GM18868 (cell line): ENCODE data around the gene KDM2B.

Experiments
- ATAC-seq: cut with Tn5 transposase; IDR thresholded peaks from one replicate; pipeline ENCODE4 v1.9.1; 2021; ENCODE audit warnings: mild to moderate bottlenecking, moderate library complexity; ENCODE audit not compliant: unreplicated experiment

The KDM2B gene

DNA sequence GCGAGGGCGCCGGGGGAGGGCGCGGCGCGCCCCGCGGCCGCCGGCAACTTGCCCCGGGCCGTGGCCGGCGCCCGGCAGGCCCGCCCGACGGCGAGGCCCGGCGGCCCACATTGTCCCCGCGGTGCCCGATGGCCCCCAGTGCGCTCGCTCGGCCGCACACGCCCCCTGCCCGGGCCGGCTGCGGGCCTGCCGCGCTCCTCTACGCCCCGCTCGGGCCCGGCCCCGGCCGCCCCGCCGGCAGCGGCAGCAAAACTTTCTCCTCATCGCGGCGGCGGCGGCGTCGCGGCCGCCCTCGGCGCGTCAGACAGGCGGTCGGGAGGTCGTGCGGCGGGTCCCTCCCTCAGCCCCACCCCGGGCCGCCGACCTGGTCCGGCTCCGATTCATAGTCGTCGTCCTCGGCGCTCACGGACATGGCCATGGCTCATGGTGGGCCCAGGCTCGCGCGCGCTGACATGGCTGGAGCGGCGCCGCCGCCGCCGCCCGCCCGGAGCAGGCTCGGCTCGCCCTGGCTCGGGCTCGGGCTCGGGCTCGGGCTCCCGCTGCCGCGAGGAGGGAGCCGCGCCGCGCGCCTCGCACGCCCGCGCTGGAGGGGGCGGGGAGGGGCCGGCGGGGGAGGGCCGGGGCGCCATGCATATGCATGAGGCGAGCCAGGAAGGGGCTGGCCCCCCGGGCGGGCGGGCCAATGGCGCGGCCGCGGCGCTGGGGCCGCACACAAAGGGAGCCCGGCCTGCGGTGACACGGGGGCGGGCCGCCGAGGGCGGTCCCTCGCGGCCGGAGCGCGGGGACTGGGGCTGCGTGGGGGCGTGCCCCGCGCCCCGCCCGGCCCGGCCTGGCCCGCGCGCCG is 113.8 kb downstream of the KDM2B start:
- peak; percentile 88 for ATAC-seq

DNA sequence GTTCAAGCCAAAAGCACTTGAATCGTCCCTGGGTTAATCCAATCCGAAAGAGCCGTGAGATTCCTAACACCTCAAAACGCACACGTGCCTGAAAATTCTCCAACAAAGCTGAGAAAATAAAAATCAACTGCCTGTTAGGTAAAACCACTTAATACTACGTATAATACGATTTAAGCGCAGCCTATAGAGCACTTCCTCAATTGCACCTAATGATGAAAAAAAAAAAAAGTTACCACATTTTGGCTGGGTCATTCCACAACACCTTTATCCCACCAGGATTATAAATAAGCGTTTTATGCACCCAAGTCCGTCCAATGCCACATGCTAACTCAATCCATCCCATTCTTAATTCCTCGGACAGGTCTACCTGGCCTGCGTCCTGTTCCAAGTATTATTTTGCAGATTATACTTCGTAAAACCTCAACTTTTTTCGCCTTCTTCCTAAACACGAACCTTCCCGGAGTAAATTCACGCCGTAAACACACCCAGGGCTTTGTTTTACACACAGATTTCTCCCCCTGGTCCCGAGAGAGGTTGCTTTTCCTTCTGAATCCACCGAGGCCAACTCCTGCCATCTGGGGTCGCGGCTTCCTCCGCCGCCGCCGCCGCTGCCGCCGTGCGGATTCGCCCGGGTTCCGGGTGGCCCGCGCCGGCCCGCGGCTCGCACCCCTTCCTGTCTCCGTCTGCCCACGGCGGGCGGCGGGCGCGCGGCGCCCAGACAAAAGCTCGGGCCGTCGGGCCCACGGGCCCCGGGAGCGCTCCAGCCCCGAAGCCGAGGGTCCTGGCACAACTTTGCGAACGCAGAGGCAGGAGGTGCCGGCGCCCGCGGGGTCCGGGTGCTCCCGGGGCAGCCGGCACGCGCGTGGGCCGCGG is 114.7 kb downstream of the KDM2B start:
- ATAC-seq, result peak; percentile 6

DNA sequence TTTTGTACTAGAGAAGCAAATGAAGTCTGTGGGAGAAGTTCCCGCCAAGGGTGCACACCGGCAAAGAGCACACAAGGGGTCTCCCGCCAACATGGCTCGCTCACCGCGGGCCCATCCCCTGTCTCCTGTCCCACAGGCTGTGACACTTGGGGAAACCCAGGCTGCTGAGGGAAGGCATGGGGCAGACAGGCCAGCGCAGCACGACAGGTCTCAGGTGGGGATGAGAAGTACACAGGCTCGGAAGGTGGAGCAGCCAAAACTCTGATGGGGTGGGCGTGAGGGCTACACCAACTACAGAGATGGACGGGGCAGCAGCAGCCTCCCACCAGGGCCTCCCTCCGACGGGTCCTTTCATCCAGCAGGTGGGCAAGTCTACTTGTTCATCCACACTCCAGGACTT is 116.5 kb downstream of the KDM2B start:
- ATAC-seq, result no peak

DNA sequence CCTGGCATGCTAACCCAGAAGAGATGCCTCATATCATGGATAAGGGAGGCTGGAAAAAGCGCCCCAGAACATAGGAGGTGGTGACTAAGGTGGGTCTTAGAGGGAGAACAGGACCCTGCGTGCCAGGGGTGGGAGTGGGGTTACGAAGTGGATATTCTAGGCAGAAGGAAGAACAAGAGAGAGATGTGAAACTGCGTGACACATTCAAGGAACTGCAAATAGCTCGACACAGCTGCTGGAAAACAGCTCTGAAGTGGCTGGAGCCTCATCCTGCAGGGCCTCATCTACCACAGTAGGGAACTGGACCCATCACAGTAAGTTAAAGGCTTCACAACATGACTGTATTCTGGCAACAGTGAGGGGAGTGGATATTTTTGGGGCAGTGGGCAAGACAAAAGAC is 119.8 kb downstream of the KDM2B start:
- ATAC-seq, result no peak

DNA sequence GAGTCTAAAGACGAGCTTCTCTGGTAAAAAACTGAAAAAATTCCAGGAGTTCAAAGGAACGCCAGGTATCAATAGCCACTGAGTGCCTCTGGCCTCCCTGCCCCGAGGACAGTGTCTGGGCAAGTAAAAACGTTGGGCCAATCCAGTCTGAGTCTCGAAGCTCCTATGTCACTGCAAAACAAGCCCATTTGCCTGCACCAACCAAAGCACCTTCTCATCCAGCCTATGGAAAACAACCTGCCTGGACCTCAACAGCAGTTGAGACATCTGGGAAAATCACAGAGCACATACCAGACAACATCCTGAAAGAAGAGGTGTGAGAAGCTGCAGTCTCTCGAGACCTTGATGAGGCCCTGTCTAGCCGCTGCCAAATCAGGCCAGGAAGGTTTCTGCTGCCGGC is 124.3 kb downstream of the KDM2B start:
- no peak for ATAC-seq

DNA sequence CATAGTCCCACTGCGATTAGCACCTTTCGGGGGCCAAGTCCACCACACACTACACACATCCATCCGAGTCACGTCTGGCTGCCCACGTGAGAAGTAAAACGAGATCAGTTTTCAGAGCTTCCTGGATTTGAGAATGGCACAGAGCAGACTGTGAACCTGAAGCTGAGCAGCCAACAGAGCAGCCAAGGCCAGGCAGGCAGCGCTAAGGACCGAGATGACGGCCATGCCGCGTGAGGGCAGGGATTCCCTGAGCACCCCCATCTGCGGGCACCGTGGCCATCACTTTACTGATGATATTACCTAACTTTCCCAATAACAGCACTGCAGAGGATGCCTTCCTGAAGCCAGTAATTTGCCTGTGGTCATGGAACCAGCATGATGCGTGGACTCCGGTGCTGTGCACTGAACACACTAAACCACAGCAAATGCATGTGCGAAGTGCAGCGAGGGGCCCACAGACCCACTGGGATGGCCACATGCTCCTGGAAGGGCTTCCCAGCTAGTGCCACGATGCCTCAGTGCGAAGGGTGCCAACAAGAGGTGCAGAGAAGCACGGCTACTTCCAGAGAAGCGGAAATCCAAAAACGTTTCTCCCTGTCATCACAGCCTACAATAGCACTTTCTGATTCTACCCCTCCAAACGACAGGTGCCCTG is 124.9 kb downstream of the KDM2B start:
- no peak for ATAC-seq

DNA sequence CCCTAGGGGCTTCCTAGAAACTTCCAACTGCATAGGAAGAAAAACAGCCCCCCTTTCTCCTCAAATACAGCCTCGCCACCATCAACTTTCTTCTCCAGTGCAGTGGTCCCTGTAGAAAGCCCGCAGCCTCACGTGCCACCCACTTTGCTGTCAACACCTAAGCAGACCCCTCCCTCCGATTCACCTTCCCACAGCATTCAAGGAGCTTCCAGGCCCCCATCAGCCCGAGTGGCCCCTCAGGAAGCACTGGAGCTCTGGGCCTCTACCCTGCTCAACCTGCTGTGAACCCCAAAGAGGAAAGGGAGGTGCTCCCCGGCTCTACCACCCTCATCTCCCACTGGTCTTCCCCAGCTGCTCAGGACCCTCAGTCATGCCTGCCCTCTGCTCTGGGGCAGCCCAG is 125.9 kb downstream of the KDM2B start:
- ATAC-seq, result no peak

DNA sequence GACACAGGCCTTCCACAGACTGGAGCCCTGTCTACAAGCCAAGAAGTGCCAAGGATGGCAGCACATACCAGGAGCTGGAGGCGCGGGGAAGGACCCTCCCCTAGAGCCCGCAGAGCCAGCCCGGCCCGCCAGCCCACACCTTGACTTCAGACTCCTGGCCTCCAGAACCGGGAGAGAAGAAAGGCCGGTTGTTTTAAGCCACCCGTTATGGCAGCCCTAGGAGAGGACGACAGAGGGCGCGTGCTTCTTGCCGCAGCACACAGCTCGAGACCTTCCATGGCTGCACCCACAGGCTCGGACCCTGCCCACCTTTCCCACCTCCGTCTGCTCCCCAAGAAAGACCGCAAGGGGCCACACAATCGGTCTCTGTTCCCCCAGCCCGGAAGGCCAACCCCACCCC is 127.2 kb downstream of the KDM2B start:
- ATAC-seq, result no peak

DNA sequence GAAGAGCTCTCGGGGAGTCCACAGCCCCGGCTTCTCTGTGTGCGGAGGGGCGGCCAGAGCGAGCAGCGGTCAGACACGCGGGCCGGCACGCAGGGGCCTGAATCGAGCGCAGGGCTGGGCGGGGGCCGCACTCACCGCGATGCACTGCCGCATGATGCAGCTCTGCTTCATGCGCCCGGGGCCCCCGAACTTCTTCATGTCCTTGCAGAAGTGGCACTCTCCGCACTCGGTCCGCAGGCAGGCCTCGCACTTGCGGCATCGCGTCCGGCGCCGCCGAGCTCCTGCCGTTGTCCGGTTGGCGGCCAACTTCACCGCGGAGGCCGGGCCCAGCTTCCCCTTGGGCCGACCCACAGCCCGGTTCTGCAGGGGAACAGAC is 127.8 kb downstream of the KDM2B start:
- ATAC-seq, result no peak

DNA sequence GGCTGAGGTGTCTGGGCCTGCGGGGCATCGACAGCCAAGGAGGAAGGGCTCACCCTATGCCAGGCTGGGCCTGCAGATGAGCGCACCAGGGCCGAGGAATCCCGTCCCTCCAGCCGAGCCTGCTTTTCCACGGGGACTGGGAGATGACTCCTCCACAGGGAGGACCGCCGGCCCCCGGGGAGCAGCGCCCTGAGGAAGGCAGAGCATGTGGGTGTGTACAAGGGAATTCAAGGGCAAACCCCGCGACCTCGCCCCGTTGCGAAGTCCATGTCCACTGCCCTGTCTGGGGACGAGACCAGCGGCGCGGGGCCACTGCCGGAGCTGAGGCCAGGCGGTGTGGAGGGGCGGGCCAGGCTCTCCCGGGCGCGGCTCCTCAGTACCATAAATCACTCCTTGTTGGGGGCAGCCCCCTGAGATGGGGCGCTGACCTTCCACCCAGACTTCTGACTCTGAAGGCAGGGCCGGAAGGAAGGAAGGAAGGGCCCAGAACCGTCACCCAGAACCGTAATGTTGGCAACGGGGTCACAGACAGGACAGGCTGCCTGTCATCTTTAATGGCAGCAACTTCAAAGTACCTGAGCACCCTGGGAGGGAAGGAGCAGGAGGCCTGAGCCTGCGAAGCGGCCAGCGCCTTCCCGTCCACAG is 128.4 kb downstream of the KDM2B start:
- no peak for ATAC-seq

DNA sequence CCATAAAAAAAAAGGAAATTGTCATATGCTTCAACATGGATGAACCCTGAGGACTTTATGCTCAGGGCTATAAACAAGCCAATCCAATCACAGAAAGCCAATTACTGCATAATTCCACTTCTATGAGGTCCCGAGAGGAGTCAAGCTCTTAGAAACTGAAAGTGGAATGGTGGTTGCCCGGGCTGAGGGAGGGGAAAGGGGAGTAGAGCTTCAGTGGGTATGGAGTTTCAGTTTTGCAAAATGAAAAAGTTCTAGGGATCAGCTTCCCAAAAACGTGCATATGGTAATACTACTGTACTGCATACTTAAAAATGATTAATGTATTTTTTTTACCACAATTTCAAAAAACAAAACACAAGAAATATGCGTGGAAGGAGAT is 128.9 kb downstream of the KDM2B start:
- no peak for ATAC-seq

DNA sequence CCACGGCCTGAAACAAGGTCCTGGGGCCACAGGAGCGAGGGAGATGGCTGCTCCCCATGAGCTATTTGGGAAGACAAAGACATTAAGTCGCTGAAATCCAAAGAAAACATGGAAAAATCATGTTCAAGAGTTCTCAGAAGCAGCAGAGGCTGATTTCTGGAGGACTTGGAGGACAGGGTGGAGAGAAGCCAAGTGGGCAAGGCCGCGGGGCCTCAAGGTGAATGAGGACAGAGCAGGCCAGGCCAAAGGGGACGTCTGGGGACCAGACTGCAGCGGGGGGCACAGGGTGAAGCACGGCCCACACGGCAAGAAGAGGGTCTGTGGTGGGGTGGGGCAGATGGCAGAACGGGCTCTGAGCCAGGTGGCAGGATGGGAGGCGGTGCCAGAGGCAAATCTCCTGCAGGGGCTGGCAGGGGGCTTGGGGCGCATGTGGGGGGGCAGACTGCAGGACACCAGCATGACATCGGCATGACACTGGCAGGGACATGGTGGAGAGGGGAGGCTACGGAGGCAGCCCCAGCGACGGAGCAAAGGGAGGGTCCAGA is 132.0 kb downstream of the KDM2B start:
- ATAC-seq, result no peak

DNA sequence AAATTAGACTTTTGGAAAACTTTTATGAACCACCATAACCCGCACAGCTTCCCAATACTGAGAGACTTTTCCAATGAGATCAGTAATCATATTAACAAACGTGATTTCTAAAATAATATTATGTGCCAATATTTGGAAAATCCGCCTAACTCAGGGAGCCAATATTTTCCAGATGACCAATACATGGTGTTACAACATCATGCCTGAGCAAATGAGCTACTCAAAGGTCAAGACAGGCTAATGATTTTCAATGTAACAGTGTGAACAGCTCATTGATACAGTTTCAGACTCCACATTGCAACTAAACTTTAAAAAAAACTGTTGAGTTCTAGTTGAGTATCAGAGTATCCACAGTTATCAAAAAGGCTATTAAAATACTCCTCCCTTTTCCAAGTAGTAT is 134.1 kb downstream of the KDM2B start:
- no peak for ATAC-seq

DNA sequence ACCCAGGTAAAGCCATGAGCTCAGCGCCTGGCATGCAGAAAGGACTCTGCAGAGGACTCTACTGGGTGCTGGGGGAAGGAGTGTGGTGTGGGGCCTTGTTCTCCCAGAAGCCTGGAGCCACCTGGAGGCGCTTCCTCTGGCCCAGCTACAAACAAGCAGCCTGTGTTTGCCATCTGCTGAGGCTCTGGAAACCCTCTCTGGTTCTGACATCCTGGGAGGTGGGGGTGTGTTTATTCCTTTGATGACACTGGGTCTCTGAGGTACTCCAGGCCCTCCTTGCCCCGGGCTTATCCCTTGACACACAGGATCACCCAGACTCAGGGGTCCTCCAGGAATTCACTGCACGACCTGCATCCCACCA is 136.0 kb downstream of the KDM2B start:
- no peak for ATAC-seq

DNA sequence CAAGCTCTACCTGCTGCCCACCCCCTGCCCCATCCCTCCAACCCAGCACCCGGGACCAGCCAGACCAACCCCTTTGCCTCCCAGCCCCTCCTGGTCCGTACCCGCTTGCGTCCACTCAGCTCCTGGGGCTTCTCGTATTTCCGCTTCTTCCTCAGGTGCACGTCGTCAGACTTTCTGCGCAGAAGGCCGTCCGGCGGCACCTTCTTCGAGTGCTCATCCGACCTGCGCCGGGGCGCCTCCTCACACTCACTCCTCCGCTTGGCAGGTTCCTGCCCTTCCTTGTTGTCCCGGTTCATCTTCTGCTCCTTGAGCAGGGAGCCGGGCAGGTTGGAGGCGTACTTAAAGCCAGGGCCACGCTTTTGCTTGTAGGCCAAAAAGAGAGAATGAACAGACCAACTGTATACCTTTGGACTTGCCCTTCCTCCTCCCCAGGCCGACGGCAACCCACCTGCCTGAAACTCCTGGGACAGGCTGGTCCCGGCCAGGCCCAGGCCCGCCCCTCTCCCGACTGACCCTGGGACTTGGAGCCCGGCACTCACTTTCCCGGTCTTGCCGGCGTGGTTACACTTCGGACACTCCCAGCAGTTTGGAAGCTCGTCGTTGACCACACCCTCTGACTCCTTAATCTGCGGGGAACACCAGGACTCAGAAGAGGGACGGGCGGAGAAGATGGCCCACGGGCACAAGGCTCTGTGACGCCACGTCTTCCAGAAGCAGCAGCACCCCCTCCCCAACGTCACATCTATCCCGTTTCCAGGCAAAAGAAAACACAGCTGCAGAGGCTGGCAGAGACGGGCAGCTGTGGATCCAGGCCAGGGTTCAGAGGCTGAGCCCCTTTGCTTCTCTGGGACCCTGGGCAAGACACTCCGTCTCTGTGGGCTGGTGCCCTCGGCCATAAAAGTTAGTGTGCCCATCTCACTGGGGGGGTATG is 136.6 kb downstream of the KDM2B start:
- ATAC-seq, result no peak

DNA sequence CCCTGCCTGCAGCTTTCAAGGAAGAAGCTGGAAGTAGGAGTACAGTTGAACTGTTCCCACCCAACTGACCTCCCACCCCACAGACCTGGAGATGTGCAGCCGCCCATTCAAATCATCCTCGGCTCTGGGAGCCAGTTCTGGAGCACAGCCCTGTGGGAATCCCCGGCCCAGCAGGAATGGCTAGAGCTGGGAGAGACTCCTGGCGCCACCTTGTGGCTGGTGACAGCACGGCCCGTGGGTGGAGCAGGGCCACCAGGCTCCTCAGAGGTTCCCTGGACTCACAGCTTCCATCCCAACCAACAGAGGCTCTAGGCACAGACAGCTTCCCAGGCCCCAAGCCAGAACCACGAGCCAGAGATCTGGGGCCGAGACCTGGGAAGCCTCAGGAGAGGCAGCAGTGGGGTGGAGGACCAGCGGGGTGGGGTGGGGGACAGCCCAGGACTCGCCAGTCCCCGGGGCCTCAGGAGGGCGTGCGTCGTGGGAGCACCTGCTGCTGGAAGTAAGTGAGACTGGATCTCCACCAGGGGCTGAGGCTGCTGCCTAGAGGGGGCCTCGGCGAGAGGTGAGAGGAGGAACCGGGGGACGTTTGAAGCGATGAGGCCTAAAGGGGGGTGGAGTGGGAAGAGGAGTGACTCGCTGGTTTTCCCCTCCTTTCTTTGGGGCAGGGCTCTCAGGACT is 137.5 kb downstream of the KDM2B start:
- ATAC-seq, result peak; percentile 48

DNA sequence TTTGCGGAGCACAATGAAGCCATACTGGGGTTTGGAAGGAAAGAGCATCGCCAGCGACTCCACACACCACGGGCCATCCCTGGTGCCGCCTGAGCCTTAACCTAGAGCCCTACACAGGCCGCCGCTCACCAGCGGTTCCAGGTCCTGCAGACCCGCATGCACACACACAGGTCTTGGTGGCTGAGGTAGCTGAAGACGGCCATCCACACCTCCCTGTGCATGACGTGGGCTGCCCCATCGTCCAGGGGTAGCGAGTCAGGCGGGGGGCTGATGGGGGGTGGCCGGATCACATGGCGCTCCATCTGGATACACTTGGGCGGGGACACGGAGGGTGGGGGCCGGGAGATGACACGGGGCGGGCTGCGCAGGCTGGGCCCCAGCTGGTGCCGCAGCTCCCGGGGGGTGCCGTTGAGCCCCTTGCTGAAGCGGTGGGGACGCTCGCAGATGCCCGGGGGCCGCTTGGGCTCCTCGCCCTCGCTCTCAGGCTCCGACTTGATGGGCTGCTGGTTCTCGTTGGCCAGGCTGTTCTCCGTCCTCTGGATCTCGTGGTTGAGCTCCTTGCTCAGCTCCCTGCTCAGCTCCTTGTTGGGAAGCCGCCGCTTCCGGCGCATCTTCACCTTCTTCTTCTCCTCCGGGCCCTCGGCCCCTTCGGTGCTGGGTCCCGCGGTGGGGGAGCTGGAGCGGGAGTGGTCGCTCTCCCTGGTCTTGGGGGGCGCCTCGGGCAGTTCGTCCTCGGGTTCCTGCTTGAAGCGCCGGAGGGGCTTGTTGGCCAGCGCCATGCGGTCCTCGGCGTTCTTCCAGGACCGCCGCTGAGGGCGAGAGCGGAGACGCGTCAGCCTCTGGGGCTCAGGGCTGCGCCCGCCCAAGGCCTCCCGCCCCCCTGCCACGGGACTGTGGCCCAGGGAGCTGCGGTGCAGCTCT is 138.5 kb downstream of the KDM2B start:
- ATAC-seq, result no peak

DNA sequence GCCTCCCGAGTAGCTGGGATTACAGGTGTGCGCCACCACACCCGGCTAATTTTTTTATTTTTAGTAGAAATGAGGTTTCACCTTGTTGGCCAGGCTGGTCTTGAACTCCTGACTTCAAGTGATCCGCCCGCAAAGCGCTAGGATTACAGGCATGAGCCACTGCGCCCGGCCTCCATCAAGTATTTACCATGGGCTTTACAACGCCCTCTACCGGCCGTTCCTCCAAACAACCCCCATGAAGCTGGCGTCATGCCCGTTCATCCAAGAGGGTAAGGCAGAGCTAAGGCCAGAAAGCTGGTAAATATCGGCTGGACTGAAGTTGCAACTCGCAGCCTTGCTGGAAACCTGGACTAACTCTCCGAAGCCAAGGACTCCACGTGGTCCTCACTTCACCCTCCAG is 139.3 kb downstream of the KDM2B start:
- no peak for ATAC-seq
